HG03280 (cell line): ENCODE measurements around the gene ZBTB16.

Experiments
- ATAC-seq: cut with Tn5 transposase; IDR thresholded peaks from one replicate; pipeline ENCODE4 v1.9.1; 2021; ENCODE audit warnings: mild to moderate bottlenecking, moderate library complexity; ENCODE audit not compliant: unreplicated experiment

Gene ZBTB16

DNA sequence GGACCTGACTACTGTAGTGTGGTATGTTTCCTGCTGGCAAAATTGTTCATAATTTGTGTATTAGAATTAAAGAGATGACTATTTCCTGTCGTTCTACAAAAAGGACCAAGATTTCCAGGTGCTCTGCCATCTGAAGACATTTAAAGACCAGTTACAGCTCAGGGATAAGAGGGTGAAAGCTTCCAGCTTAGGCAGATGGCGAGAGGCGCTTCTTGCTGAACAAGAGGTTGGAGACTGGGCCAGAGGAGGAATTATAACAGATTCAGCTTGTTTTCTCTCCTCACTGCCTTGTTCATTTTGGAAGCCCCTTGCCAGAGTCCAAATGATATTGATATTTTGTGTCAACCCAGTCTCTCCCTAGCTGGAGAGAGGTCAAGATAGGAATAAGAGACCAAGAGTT lies 213.6 kb downstream of the ZBTB16 start:
- ATAC-seq, result no peak

DNA sequence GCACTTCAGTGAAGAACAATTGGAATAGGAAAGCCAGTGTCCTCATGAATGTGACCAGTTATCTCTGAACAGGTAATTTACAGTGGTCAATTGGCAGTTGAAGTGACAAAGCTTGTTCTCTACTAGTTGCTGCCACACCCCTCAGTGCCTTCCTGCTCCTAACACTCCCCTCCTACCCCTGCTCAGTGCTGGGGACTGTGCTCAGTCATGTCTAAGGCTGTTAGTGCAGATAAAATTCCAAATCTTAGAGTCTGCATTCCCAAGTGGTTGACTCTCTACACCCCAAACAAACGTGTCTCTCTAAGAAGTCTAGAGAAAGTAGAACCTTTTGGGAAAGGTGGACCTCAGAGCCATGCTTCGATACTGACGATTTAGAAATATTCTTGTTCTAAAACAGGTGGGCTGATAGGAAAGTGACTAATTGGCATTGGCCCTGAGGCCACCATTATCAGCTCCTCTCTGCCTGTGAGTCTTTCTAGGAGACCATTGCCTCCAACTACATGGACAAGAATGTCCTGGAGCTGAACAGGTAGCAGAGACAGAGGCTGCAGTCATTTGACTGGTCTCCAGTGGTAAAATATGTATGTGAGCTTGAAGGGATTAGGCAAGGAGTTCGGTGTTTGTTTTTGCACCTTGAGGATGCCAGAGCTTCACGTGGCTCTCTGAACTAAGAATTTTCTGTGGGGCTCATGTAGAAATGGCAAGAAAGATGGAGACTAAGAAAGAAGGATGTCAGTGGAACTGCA lies 214.6 kb downstream of the ZBTB16 start:
- ATAC-seq, result no peak

DNA sequence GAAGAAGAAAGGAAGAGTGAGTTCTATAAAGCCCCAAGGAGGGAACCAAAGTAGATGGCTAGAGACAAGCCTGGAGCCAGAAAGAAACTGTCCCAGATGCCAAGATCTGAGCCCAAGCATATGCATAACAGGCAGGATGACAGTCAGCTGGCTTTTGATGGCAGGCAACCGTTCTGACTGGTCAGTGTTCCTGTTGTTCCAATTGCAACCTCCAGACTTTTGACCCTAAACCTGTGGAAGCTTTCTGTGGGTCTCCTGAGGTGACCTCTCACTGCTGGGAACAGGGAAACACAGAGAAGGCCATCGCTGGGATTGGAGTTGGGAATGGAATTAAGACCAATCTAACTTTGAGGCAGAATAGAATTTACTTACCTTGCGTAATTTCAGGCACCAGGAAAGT lies 215.1 kb downstream of the ZBTB16 start:
- ATAC-seq, result no peak

DNA sequence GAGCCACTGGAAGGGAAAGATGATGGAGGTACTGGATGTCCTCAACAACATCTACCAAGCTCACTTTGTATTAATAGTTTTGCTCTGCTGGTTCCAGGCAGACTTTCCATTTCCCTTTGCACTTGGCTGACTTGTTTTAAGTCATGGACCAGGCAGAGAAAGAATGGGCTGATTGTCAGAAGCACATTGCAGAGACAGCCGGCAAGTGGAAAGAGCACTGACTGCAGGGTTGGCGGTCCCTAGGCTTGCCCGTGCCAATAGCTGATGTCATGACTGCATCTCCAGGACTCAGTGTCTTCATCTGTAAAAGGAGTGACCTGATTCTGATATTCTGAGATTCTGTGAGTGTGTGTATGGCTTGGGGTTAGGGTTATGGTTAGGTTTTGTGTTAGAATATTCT lies 215.8 kb downstream of the ZBTB16 start:
- ATAC-seq, result no peak

DNA sequence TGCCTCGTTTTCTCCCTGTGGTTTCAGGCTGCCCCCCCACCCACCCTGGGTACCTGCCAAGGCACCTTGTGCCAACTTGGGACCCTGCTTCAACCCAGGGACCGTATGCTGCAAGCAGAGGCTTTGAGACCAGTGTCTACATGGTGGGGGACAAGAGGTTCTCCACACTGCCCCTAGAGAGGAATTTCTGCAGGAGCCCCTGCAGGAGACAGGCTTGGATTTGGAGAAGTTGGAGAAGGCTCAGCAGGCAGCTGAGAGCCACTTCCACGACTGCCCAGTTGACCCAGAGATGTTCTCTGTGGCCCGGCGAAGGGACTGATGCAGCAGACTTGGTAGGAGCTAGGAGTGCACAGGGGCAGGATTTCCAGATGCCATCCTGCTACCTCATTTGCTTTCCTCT lies 216.6 kb downstream of the ZBTB16 start:
- no peak for ATAC-seq

DNA sequence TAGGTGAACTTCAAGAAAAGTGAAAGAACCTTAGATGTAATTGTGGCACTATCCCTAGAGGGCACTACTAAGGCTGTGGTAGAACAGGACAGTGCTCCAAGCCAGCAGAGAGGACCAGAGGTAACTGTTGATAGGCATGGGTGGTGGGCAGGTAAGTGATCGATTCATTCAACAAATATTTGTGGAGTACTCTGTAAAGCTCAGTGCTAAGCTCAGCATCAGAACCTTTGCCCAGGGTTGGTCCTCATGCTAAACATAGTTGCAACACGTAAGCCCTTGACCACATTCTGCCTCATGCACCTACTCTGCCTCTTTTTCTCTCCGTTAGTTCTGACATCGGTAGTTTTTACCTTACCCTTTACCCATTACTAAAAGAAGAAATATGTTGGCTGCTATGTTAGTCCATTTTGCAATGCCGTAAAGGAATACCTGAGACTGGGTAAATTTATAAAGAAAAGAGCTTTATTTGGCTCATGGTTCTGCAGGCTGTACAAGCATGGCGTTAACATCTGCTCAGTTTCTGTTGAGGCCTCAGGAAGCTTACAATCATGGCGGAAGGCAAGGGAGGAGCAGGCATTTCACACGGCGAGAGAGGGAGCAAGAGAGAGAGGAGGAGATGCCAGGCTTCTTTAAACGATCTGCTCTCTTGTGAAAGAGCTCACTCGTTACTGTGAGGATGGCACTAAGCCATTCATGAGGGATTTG lies 218.3 kb downstream of the ZBTB16 start:
- ATAC-seq, result no peak

DNA sequence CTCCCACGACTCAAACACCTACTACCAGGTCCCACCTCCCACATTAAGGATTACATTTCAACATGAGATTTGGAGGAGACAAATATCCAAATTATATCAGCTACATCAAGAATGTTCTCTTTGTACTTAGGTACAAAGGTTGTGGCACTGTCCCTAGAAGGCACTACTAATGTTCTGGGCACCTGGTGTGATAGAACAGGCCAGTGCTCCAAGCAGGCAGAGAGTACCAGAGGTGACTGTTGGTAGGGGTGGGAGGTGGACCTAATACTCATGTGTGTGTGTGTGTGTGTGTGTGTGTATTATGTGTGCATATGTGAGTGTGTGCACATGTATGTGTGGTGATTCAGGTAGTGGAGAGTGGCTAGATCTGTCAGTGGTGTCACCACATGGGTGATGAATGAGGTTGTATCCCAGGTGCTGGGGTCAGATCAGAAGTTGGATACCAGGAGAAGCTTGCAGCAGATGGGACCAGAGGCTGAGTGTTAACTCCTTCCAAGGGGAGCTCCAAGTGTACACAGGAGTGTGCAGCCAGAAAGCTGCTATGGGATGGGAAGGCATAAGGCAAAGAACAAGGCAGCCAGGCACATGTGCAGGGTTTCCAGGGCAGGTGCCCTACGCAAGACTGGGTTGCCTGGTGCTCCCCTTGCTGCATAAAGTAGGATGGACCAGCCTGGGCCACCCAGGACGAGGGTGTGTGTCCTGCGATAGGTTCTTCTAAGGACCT lies 219.0 kb downstream of the ZBTB16 start:
- ATAC-seq, result no peak

DNA sequence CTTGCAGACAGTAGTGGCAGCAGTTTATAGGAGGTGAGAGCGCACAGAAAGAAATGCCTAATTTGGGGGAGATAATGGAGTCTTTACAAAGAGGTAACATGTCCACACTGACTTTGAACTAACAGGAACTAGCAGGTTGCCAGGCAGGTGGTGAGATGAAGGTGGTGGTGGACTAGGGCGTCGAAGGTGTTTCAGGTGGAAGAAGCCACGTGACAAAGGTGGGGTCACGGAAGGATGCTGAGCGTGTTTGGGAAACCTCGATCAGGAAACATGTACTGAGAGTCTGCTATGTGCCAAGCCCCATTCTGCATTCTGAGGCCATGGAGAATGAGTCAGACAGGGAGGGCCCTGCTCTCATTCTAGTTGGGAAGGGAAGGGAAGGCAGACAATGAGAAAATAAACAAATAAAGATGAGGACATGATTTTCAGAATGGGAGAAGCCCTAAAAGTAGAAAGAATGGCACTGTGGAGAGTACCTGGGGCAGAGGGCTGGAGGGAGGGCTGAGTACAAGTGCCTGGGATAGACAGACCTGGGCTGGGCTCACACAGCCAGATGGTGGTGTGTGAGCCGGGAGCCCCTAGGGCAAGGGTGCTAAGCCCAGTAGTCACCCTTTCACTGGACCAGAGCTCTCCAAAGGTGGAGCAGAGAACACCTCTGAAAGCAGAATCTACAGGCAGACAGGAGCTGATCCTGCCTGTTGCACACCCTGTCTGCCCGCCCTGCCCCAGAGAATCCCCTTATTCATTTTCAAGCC lies 220.5 kb downstream of the ZBTB16 start:
- ATAC-seq, result no peak

DNA sequence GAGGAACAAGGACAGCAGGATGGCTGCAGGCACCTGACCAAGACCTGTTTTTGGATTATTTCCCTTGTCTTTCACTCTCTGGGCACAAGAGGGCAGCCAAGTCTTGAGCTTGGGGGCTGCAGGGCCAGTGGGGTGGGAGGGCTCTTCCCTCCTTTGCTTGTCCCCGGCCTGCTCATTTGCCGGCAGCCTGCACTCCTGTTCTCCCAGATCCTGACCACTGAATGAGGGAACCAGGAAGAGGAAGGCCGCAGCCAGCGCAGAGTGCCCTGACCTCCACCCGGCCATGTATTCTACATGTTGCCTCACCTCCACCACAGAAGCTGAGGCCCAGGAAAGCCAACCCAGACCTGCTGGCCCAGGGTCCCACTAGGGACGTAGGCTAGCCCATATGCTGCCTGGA lies 221.2 kb downstream of the ZBTB16 start:
- ATAC-seq, result no peak

DNA sequence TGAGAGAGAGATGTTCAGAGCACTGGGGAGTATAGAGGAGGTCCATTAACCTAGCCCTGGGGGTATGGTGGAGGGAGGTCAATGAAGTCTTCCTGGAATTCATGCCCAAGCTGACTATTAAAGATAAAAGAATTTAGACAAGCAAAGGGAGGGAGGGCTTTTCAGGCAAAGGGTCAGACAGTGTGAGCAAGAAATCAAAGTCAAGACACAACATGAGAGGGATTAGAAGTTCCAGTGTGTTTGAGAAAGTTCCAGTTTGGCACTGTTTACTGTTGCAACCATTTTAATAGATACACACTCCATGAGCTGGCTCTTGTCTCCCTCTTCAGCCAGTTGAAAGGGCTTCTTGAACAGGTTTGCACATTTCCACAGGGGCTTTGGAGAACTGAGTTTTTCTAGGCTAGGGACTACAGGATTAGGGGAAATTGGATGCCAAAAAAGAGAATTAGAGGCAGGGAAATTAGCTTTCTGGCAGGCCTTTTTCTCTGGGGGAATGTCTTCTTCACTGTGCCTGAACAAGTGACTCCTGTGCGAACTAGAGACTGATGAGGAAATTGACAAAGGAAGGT lies 222.0 kb downstream of the ZBTB16 start:
- no peak for ATAC-seq

DNA sequence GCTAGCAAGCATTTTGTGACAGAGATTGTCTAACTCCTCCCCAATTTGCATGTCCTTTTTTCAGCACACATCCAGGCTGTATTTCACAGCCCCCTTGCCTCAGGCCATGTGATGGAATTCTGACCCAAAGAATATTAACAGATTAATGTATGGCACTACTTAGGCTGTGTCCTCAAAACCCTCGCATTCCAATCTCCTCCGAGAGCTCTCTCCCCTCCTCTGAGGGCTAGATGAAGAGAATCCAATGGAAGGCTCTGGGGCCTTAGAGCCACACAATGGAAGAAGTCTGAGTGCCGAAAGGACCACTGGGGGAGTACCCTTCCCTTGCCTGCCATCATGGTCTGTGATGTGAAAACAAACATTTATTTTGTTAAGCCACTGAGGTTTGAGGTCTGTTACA lies 223.0 kb downstream of the ZBTB16 start:
- ATAC-seq, result no peak

DNA sequence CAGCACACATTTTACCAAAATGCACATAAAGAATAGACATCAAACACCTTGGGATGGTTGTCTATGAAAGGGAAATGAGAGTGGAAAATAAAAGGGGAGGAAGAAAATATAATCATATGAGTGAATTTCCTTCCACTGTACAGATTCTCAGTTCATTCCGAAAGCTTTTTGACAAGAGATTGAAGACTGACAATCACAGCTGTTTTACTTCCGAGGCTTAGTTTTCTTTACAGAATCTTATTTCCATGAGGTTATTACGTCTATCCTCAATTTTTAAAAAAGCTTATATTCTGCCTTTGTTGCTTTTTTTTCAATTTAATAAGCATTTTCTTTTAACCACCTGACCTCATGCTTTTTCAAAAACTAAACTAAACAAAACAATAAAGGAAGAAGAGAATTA lies 223.9 kb downstream of the ZBTB16 start:
- ATAC-seq, result no peak

DNA sequence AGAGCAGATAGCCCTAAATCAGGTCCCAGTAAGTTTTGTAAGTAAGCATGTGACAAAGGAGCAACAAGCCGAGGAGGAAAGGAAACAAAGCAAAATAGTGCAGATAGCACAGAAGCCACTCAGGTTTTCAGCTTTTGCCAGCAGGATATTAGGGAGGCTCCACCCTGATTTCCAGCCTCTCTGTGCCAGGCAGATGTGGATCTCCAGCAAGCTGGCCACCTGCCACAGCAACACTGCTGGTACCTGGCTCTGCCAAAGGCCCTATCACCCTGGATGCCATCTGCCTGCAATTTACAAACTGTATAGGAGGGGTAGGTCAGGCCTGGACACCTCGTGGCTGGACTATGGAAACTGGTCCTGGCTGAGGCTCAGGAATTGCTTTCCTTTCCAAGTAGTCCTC lies 224.5 kb downstream of the ZBTB16 start:
- ATAC-seq, result no peak

DNA sequence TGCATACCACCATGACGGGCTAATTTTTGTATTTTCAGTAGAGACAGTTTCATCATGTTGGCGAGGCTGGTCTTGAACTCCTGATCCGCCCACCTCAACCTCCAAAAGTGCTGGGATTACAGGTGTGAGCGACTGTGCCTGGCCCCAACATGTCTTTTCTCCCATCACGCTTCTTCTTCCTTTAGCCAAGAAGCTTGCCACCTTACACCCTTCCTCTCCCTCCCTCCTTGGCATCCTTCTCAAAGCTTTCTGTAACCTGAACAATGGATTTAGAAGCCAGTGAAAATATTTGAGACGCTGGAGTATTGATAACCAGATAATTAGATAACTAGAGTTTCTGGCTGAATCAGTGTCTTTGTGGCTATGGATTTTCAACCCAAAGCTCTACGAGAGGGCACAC lies 225.4 kb downstream of the ZBTB16 start:
- no peak for ATAC-seq

DNA sequence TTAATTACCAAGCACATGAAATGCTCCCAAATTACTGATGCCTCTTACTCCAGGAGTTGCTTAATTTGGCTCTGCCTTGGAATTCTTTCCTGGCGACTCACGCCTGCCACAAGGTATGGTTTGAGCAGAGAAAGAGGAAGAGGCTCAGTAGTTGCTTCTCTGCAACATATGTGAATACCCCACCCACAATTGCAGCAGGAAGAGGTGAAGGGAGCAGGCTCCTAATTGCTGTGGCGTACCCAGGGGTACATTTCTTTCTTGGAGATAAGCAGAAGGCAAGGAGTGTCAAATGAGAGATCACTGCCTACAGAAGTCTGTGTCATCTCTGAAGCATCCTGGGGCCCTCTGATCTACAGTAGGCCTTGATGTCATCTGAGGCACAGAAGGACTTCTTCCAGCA lies 226.1 kb downstream of the ZBTB16 start:
- ATAC-seq, result no peak

DNA sequence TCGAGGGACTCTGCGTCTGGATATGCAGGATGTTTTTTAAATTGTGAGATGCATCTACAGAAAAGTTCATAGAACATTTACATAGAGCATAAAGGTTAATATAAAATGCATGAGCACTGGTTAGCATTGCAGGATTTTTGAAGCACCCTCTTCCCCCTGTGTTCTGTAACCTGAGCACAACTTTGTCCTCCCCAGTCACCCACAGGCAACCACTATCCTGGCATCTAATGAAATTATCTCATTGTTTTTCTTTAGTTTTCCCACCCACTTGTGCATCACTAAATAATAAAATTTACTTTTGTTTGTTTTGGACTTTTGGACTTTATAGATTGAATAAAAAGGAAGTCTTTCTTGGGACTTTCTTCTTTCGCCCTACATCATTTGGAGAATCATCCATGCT lies 226.7 kb downstream of the ZBTB16 start:
- no peak for ATAC-seq

DNA sequence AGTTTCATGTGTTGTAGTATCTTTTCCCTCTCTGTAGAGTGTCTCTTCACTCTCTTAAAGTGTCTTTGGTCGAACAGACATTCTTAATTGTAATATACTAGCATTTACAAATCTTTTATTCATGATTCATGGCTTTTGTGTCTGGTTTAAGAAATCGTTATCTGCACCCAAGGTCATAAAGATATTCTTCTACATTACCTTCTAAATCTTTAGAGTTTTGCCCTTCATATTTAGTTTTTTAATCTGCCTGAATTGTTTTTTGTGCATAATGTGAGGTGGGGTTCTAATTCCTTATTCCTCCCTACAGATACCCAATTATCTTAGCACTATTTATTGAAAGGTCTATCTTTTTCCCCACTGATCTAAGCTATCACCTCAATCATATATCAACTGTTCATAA lies 227.6 kb downstream of the ZBTB16 start:
- no peak for ATAC-seq

DNA sequence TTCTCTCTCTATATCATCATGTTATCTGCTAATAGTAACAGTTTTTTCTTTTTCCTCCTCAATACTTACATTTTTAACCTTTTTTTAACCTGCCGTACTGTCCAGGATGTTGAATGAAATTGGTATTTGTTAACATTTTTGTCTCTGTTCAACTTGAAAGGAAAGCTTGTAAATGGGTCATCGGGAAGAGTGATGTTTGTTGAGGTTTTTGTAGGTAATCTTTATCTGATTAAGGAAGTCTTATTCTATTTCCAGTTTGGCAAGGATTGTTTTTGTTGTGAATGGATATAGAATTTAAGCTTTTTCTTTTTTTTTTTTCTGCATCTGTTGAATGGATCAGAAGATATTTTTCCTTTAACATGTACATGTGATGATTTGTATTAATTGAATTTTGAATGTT lies 228.6 kb downstream of the ZBTB16 start:
- ATAC-seq, result no peak

DNA sequence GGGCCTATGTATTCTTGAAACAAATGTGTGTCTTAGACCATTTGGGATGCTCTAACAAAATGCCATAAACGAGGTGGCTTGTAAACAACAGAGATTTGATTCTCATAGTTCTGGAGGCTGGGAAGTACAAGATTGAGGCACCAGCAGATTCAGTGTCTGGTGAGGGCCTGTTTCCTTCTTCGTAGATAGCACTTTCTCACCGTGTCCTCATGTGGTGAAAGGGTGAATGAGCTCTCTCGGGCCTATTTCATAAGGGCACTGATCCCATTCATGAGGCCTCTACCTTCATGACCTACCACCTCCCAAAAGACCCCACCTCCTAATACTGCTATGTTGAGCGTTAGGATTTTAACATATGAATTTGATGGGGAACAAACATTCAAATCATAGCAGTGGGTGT lies 230.3 kb downstream of the ZBTB16 start:
- no peak for ATAC-seq

DNA sequence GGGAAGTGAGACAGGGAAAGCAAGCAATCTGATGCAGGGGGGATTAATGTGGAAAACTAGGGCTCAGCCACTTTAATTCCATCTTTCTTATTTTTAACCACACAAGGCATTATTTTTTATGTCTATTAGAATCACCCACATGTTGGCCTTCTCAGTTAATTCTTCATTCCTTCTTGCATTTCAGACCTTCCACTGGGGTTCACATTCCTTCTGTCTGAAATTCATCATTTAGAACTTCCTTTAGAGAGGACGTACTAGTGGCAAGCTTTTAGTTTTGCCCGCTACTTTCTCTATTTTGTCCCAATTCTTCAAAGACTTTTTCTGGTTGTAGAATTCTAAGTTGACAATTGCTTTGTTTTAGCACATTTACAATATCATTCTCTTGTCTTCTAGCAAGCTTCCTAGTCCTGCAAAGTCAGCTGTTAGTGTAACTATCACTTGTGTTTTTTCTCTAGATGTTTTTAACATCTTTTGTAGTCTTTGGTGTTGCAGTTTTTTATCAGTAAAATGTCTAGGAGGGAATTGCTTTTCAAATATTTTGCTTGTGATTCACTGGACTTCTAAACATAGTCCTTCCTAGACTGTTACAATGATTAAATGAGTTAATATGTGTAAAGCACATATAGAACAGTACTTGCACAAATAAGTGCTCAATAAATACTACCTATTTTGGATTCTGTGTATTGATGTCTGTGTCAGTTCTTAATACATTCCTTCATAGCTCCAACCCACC lies 231.2 kb downstream of the ZBTB16 start:
- ATAC-seq, result no peak
